ENCODE measurements around the gene SPATA21.
"Not testable (repeated sequence)": the region's sequence is repeated elsewhere in the genome, so short reads cannot be mapped to it uniquely, and the experiment has no call there.

The SPATA21 gene

DNA sequence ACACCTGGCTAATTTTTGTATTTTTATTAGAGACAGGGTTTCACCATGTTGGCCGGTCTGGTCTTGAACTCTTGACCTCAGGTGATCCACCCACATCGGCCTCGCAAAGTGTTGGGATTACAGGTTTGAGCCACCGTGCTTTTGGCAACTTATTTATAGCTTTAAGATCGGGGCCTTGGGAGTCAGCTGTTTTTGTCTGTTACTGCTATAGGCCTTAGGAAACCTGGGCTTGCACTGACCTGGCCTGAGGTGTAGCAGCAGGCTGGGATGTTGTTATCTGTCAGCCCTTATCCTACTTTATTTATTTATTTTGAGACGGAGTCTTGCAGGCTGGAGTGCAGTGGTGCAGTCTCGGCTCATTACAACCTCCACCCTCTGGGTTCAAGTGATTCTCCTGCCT, 58.8 kb downstream of the SPATA21 start:
- DNase-seq (ENCODE audit: low read depth), result no peak

DNA sequence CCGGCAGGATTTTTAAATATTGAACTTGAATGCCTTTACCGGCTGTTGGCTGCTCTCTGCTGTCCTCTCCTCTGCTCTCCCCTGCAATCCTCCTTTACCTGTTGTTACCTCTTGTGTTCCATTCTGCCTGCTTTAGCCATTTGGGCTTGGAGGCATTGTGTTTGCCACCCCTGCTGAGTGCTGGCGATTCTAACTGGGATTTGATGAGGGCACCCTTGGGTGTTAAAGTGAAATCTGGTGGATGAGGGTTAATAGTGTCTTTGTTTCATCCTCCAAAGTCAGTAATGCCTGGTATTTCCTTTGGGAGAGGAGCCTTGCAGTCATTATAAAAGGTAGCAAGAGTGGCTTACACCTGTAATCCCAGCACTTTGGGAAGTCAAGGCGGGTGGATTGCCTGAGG, 60.3 kb downstream of the SPATA21 start:
- no peak for DNase-seq (ENCODE audit: low read depth)

DNA sequence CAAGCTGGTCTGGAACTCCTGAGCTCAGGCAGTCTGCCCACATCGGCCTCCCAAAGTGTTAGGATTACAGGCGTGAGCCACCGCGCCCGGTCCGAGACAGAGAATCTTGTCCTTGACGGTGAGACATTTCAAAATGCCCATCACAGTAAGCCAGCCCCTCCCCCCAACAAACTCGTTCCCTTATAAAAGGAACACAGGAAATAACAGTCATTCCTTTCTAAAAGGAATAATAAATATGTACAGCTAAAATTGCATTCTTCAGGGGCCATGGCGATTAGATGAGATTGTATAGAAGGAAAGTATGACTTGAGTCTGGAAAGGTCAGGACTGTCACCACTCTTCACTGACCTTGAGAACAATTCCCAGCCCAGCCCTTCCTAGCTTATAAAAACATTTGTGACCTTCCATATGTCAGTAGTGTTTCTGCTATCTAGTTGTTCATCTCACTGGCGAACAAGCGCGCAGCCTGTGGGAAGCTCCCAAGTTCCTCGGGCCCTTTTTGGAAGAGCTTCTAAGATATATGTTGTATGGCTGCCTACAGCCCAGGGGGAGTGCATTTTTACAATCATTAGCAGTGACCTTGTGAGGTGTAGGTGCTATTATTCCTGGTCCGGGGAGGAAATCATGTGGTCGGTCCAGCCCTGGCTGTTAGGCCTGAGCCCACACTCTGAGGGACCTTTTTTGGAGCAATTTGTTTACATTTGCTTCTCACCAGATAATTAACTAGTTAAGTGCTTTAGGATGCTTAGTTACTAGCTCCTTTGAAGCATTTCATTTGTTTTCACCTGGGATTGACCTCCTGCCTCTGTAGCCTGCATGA, 61.5 kb downstream of the SPATA21 start:
- DNase-seq (ENCODE audit: low read depth), result no peak

DNA sequence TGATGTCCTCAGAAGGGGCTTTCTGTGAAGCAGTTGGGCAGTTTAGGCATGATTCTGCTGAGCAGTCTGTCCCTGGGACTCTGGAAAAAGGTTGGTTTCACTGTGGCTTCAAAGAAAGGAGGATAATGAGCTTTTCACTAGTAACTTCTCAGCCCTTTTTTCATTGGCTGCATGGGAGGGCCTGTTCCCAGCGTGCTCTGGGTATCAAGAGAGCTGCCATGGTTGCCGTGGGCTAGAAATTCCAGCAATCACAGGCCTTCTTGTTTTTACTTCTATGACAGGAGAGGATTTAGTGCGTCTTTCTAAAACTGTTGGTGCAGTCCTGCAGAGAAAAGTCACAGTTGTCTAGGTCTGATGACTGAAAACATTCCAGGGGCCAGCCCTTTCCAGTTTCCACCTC, 63.0 kb downstream of the SPATA21 start:
- no peak for DNase-seq (ENCODE audit: low read depth)

DNA sequence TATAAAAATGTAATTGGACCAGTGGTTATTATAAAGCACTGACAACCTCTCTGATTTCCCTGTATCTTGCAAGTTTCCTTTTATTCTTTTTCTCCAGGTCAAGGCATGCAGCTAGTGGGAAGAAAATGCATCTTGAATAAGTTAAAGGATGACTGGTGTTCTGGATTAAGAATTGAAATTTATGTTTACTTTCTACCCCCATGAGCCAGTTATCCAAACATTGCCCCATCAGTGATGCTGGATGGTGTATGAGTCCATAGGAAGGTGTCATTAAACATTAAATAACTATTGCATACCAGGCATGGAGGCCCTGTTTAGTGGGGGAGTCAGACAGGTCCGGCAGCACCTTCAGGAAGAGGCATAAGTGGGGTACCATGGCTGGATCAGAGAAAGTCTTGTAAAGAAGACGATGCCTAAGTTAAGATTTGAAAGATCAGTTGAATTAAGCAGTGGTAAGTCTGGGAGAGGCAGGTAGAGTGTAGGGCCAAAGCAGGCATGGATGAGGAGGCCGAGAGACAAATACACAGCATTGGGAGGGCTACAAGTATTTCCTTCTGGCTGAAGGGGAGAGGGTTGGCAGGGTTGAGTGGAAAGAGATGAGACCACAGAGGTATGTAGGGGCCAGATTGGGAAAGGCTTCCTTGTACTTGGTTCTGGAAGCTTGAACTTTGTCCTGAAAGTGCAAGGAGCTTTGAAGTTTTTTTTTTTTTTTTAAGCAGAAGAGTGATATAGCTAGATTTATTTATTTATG, 64.5 kb downstream of the SPATA21 start:
- no peak for DNase-seq (ENCODE audit: low read depth)

DNA sequence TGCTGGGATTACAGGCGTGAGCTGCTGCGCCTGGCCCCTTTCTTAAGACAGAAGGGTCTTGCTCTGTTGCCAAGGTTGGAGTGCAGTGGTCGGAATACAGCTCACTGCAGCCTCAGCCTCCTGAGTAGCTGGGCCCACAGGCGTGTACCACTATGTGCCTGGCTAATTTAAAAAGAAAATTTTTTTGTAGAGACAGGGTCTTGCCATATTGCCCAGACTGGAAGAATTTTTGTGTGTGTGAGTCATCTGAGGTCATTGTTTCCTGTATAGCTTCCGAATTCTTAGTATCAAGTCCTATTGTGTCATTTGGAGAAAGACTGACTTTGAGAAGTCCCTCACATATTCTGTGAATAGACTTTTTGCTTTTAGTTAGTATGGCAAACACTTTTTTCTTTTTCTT, 65.5 kb downstream of the SPATA21 start:
- no peak for DNase-seq (ENCODE audit: low read depth)

DNA sequence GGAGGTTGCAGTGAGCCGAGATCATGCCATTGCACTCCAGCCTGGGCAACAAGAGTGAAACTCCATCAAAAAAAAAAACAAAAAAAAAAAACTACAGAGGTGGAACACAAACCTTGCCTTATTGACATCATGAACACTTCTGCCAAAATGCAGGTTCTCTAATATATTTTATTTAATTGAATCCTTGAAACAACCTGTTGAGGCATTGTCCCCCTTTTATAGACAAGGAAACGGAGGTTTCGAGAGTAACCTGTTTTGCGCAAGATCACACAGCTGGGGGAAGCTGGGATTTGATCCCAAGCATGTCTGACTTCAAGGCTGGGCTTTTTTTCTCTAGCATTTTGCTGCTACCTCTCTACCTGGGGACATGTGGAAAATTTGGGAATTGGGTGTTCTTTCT, 67.4 kb downstream of the SPATA21 start:
- DNase-seq (ENCODE audit: low read depth), result no peak

DNA sequence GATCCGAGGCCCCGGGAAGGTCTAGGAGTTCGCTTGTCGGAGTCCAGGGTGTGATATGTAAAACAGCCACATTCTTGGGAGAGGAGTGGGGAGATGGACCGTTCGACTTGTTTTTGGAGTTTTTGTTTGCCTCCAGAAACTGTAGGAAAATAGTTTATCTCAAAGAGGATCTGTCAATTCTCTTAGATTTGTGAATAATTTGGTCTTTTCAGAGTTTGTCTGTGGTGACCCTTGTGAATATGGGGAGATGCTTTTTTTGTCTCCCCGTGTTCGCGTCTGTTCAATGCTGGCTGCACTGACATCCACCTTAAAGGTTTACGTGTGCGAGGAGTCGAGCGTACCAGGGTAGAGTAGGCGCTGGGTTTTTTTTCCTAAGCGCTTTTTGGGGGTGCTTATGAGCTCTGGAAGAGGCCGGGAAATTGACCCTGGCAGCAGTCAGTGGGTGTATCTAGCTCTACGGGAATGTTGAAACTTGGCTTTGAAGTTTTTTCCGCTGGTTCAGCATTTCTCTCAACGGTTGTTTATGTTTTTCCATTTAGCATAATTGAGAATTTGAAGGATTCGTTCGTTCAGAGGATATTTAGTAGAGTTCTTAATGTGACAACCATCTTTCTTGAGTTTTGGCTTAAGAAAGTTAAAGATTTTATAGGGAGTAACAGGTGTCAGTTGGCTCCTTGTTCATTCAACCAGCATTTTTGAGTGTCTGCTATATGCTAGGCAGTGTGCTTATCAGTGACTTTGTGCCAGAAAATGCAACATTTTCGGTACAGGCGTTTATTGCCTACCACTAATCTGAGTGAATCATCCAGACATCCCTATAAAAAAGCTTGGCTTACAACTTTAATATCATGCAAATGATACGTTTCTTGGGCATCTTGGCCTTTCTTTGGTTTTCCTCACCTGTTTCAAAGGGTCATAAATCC, 69.0 kb downstream of the SPATA21 start:
- DNase-seq (ENCODE audit: low read depth), result no peak

DNA sequence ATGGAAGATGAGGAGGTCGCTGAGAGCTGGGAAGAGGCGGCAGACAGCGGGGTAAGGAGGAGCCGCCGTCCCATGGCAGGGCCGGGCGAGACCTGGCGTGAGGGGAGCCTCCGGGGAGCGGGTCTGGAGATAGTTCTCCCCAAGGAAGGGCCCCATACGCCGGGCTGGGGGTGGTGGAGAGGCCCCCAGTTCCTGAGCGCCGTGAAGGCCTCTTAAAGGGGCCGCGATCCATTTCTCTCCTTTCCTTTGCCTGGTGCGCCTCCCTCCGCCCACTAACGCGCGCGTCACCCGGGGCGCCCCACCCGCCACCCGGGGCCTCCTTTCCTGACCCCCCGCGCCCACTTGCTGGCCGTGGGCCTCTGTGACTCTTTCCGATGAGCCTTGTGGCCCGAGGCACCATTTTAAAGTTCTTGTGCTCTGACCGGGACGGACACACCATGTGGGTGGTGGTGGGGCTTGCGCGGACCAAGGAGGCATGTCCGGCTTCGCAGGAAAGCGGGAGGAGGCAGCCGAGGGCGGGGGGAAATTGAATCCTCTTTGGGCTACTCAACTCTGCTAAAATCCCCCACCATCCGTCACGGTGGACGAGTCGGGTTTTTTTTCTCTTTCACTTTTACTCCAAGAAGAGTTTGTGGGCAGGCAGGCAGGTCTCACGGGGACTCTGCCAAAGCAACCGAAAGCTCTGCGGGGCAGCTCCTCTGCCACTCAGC, 69.8 kb downstream of the SPATA21 start:
- peak; percentile 68 for DNase-seq (ENCODE audit: low read depth)

DNA sequence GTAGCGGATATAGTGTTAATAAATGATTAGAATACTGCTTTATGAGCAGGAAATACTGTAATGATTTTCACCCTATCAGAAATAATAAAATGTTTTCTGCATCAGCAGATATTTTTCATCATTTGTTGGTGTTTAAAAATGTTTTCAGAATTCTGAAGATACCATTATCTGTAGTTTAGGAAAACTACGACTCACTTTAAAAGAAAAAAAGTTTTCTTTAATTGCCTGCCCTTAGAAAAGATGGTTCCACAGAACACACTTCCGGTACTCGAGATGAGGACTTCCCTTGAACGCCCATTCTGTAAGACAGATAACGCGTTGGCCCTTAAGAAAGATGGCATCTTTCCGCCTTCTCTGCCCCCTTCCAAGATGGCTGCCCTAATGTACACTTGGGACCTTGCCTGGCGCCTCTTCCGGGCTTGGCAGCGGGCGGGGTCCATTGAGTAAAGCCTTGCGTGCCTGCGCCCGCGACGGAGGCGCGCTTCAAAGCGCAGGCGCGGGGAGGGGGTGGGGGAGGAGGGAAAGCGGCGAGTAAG, 70.4 kb downstream of the SPATA21 start, which contains the start of gene SZRD1:
Gene SZRD1 (plus strand): TSS at position 521 of the 536 bp plus-strand sequence. CDS start 16 bp downstream, outside the sequence.
- peak; percentile 92 for DNase-seq (ENCODE audit: low read depth)

DNA sequence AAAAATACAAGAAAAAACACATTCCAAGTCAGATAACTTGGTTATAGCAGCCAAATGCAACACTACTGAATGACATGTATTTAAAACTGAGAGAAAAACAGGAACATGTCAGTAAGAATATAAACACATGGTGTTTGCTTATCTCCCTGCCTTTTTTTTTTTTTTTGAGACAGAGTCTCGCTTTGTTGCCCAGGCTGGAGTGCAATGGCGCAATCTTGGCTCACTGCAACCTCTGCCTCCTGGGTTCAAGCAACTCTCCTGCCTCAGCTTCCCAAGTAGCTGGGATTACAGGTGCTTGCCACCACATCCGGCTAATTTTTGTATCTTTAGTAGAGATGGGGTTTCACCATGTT, 72.1 kb downstream of the SPATA21 start:
- not testable (repeated sequence) for DNase-seq (ENCODE audit: low read depth)

DNA sequence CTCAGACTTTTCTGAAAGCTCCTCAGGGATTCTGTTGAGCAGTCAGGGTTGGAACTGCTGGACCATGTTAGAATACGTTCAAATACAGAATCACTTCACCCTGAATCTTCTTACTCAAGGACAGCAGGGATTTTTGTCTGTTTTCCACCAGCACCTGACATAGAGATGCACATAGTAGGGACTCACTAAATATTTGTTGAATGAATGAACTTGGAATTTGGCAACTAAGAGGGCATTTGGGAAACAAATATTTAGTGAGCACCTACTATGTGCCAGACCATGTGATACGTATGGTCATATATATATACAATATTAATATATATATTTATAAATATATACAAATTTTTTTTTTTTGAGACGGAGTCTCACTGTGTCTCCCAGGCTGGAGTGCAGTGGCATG, 80.4 kb downstream of the SPATA21 start:
- no peak for DNase-seq (ENCODE audit: low read depth)

DNA sequence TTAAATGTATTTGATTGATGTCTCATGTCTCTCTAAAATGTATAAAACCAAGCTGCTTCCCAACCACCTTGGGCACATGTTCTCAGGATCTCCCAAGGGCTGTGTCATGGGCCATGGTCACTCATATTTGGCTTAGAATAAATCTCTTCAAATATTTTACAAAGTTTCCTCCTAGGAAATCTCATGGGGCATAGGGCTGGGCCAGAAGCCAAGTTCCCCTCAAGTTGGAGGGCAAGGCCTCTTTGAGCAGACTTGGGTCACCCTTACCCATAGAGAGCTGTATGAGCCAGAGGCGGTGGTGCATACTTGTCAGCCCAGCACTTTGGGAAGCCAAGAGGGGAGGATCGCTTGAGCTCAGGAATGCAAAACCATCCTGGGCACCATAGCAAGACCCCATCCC, 82.6 kb downstream of the SPATA21 start:
- DNase-seq (ENCODE audit: low read depth), result no peak

DNA sequence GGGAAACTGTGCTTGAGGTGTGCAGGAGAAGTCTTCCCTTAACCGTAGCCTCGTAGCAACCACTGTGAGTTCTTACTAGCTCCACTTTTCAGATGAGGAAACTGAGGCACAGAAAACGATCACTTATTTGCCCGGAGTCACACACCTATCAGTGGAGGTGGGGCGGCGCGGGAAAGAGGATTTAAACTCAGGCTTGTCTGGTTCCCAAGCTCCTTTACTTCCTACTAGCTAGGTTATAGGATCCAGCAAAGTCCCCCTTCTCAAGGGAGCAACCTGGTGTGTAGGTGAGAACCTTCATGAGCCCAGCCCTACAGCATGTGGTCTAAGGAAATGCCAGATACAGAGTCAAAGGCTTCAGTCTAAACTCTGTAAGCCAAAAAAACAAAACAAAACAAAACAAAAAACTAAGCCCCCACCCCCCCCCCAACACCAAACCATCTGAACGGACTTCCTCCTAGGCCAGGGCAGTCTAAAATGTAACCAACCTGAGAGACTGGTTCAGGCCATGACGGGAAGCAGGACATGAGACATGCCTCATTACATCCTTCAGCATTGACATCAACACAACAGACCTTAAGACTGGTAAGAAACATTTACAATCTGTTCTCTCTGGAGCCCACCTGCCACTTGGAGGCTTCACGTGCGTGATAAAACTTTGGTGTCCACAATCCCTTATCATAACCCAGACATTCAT, 84.2 kb downstream of the SPATA21 start:
- DNase-seq (ENCODE audit: low read depth), result no peak

DNA sequence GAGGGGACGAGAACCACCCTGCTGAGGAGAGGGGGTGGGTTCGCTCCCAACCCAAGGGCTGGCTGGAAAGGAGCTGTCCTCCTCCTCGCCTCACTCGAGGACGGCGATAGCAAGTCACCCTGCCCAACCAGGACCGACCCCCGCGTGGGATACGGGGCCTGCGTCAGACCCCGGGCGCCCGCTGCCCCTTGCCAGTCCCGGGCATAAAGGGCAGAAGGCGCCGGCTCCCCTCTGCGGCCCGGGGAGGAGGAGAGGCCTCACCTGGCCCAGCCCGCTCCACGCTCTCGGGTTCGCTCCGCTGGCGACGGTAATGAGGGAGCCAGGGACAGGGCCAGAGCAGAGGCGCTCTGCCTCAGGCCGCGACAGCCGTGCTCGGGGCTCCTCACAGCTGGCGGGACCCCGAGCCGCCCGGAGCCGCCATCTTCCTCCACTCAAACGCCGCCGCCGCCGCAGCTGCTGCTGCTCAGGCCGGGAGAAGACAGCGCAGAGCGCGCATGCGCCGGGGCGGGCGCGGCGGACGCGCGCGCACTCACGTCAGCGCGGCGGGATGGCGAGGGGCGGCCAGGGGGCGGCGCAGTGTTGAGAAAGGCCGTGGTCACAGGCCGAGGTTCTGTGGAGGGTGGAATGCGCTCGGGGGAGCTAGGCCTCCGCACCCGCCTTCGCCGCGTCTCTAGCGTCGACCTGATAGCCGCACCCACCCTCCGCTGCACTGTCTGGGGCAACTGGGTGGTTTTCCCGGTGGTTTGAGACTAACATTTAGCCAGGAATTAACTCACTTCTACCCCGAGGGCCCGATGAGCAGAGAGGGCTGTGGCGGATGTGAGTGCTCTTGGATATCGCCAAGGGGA, 85.0 kb downstream of the SPATA21 start, which contains the start of gene FBXO42:
Gene FBXO42 (minus strand): TSS at position 487 of the 848 bp plus-strand sequence. CDS start 37,062 bp downstream, outside the sequence.
- peak; percentile 86 for DNase-seq (ENCODE audit: low read depth)

DNA sequence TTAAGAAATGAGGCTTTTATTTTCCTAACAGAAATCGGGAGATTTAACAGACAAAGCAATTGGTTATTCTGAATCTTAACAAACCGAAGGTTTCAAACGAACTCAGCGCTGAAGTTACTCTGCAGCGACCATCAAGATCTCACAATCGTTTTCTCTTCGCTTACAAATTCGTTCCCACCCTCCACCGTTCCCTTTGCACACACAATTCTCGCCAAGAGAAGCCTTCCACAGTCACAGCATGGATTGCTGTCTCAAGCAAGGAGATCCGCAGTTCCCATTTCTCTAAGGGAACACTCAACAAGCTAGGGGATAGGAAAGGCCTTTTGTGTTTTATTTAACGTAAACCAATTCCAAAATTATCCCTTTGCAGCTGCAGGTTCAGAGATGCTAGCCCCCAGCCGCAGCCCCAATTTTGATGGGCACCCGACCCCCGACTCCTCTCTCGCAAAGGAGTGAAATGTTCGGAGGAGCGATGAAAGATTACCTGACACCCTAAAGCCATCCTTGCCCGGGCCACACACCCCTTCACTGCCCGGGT, 85.7 kb downstream of the SPATA21 start:
- DNase-seq (ENCODE audit: low read depth), result no peak

DNA sequence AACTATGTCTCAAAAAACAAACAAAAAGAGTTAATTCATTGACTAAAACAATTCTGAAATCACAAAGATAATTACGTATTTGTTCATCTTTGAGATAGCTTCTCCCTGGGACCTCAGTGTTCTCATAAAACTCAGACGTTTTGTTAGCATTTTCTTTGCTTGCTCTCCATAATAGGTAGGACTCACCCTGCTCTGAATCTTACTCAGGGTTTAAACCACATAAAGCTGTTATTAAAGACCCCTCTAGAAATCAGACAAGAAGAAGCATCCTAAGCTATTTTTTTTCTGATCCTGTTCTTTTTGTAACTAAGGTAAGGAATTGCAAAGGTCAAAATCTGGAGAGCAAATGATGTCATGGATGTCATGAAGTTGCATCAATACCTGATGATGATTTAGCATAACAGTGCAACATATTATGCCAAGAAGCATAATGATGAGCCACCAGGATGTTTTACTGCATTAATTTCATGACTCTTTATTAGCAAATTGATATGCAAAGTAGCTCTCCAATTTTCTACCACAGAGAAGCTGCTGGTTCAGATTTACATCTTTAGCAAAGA, 87.3 kb downstream of the SPATA21 start:
- DNase-seq (ENCODE audit: low read depth), result no peak
